Ovary (tissue), 3 donors: ENCODE results near the gene MUC5AC.

ENCODE experiments used
- EP300 ChIP-seq: sonication (generic); formaldehyde crosslinking; IDR thresholded peaks from one replicate; pipeline ENCODE4 v1.6.1; 2017; ENCODE audit warnings: antibody characterized with exemption
- TF ChIP-seq, protein P1 (sequence below), 3 donors: fragments of 450-650 bp in 2 of 3; fragments of 200-600 bp in 1 of 3; IDR thresholded peaks; one replicate each; pipeline versions ENCODE4 v1.5.1 to v1.8.0; 2016 to 2022; ENCODE audit warnings: antibody characterized with exemption in 3 of 3, mild to moderate bottlenecking in 1 of 3
- donor health status: DM: no; HTN: no; CAD: no.

DNA sequence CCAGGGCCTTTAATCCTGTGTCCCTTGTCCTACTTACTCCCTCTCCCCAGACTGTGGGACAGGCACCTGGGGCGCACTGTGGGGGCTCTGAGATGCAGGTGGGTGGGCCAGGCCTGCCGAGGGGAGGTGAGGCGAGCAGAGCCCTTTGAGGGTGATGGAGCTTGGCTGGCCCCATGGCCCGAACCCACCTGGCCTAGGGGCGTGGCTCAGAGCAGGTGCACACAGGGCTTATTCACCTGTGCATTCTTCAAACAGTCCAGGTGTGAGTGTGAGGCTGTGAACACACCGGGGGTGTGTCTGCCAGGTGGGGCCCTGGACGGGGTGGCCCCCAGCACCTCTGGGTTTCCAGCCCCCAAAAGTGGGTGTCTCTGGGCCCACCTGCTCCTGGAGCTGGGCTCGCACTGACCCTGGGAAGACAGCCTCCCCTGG lies 9.0 kb upstream of the MUC5AC start:
- TF ChIP-seq, protein P1, sequence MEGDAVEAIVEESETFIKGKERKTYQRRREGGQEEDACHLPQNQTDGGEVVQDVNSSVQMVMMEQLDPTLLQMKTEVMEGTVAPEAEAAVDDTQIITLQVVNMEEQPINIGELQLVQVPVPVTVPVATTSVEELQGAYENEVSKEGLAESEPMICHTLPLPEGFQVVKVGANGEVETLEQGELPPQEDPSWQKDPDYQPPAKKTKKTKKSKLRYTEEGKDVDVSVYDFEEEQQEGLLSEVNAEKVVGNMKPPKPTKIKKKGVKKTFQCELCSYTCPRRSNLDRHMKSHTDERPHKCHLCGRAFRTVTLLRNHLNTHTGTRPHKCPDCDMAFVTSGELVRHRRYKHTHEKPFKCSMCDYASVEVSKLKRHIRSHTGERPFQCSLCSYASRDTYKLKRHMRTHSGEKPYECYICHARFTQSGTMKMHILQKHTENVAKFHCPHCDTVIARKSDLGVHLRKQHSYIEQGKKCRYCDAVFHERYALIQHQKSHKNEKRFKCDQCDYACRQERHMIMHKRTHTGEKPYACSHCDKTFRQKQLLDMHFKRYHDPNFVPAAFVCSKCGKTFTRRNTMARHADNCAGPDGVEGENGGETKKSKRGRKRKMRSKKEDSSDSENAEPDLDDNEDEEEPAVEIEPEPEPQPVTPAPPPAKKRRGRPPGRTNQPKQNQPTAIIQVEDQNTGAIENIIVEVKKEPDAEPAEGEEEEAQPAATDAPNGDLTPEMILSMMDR (IDR thresholded peaks at IDR 0.05), result no peak
- TF ChIP-seq EP300, result no peak
